Measurements from ENCODE around the gene ZPBP2. TPM values are rescaled to one million over a fixed set of nuclear protein-coding genes. Genes with fewer than 3 reads are reported as not detected.

Gene ZPBP2
- total and polyA plus RNA-seq, 9 of the 15 experiments (the other 6 are each of a cell fraction or from before 2014, with no cell fraction given): not detected

- no peak for TF ChIP-seq MYBL2 (IDR thresholded peaks at IDR 0.05; ENCODE audit: low read depth)
- TF ChIP-seq MYBL2 (CRISPR knock-in tag; IDR thresholded peaks at IDR 0.05; ENCODE audit: borderline replicate concordance): no peak
- no peak for TF ChIP-seq GTF2F1 (IDR thresholded peaks at IDR 0.05; ENCODE audit: low read depth, low read length)
- TF ChIP-seq ZNF436 (CRISPR knock-in tag; IDR thresholded peaks at IDR 0.05): no peak
- TF ChIP-seq YY1 (IDR thresholded peaks at IDR 0.05; ENCODE audit: borderline replicate concordance in 1 of 3, control insufficient read depth in 1 of 3, extremely low read depth in 1 of 3, insufficient read depth in 3 of 3, insufficient read length in 1 of 3, insufficient replicate concordance in 2 of 3, low read depth in 1 of 3, low read length in 2 of 3): no peak
- TF ChIP-seq GABPB2 (CRISPR knock-in tag; conservative IDR thresholded peaks at IDR 0.05): no peak
- no peak for TF ChIP-seq SAFB2 (IDR thresholded peaks at IDR 0.05; ENCODE audit: borderline replicate concordance, low read depth, low read length, severe bottlenecking)
- TF ChIP-seq XRCC5 (IDR thresholded peaks at IDR 0.05; ENCODE audit: low read depth, low read length): no peak
- TF ChIP-seq ZNF398 (CRISPR knock-in tag; IDR thresholded peaks at IDR 0.05): no peak
- TF ChIP-seq HOXB6 (CRISPR knock-in tag; IDR thresholded peaks at IDR 0.05; ENCODE audit: borderline replicate concordance): no peak
- no peak for TF ChIP-seq E2F3 (CRISPR knock-in tag; IDR thresholded peaks at IDR 0.05)
- no peak for TF ChIP-seq MBD2 (IDR thresholded peaks at IDR 0.05; ENCODE audit: borderline replicate concordance, low read depth)
- TF ChIP-seq SMARCA4 (IDR thresholded peaks at IDR 0.05): peak; percentile 62; the same call in 1 of the 2 replicates
- no peak for TF ChIP-seq E2F1 (CRISPR knock-in tag; IDR thresholded peaks at IDR 0.05)
- no peak for TF ChIP-seq POLR2AphosphoS5 (IDR thresholded peaks at IDR 0.05; ENCODE audit: control insufficient read depth, insufficient read depth, low read depth, low read length)
- no peak for TF ChIP-seq ZNF444 (CRISPR knock-in tag; IDR thresholded peaks at IDR 0.05)
- TF ChIP-seq HNRNPK (IDR thresholded peaks at IDR 0.05; ENCODE audit: low read depth, low read length, poor library complexity, severe bottlenecking): no peak
- no peak for TF ChIP-seq TGIF2 (CRISPR knock-in tag; IDR thresholded peaks at IDR 0.05)
- TF ChIP-seq CREB3L1 (IDR thresholded peaks at IDR 0.05; ENCODE audit: borderline replicate concordance, low read depth): no peak; the same call in 1 of the 2 replicates
- TF ChIP-seq NCOA4 (IDR thresholded peaks at IDR 0.05; ENCODE audit: partially characterized antibody): no peak
- TF ChIP-seq HDAC1 (IDR thresholded peaks at IDR 0.05): no peak
- TF ChIP-seq MCM2 (IDR thresholded peaks at IDR 0.05; ENCODE audit: low read depth): no peak
- TF ChIP-seq SNIP1 (IDR thresholded peaks at IDR 0.05; ENCODE audit: low read depth): no peak
- TF ChIP-seq MAZ (CRISPR knock-in tag; conservative IDR thresholded peaks at IDR 0.05 in 1 of 2, IDR thresholded peaks at IDR 0.05 in 1 of 2): peak in 1 of 2 experiments; percentile 47; a peak in 2 of 4 replicates
Measured at GRCh38 chr17:39903158-39903884, 35.3 kb downstream of the ZPBP2 start (continued).

Data from K562 (cell line).